Renal pelvis (tissue), 4 donors: ENCODE results near the gene OR11H6. TPM values are rescaled to one million over a fixed set of nuclear protein-coding genes. Genes with fewer than 3 reads are reported as not detected.
"Not testable (repeated sequence)": the region's sequence is repeated elsewhere in the genome, so short reads cannot be mapped to it uniquely, and the experiment has no call there.

Experiments
- DNase-seq: peaks from one replicate; pipeline ENCODE4 v3.0.0-alpha.2; 2013
- polyA plus RNA-seq, 3 donors: library from polyadenylated mRNA; unstranded; fragments of 120-200 nt; gene quantifications; one replicate each; pipeline ENCODE4 v1.2.1, GENCODE V29; 2013; ENCODE audit not compliant: insufficient read length in 3 of 3

Gene OR11H6
- polyA plus RNA-seq, 3 donors, result not detected

- no peak for DNase-seq
Measured at GRCh38 chr14:20262642-20263128, 39.2 kb downstream of the OR11H6 start.

- not testable (repeated sequence) for DNase-seq
Measured at GRCh38 chr14:20264361-20264760, 40.9 kb downstream of the OR11H6 start.

GRCh38 chr14:20274062-20274461 is 50.6 kb downstream of the OR11H6 start:
- no peak for DNase-seq

Other genes with a start within 250 kb of the OR11H6 start
- not detected for gene OR4K15, start 248.1 kb upstream of the OR11H6 start, polyA plus RNA-seq
- not detected for gene OR4Q2, start 221.5 kb upstream of the OR11H6 start, polyA plus RNA-seq
- gene OR4K14, start 204.4 kb upstream of the OR11H6 start, polyA plus RNA-seq, result not detected
- gene OR4K13, start 187.7 kb upstream of the OR11H6 start, polyA plus RNA-seq, result under 1 TPM in 1 of 3 donors, not detected in 2; 0.01 TPM
- not detected for gene OR4L1, start 163.7 kb upstream of the OR11H6 start, polyA plus RNA-seq
- under 1 TPM; 0.03 to 0.07 (median 0.05) TPM for gene OR4K17, start 113.0 kb upstream of the OR11H6 start, polyA plus RNA-seq
- not detected for gene OR4N5, start 84.9 kb upstream of the OR11H6 start, polyA plus RNA-seq
- under 1 TPM in 1 of 3 donors, not detected in 2; 0.09 TPM for gene OR11G2, start 32.8 kb upstream of the OR11H6 start, polyA plus RNA-seq
- 1 to 10 TPM in 1 of 3 donors, under 1 TPM in 2; 0.47 to 1.1 (median 0.61) TPM for gene OR11H7, start 5.3 kb downstream of the OR11H6 start, polyA plus RNA-seq
- under 1 TPM in 2 of 3 donors, not detected in 1; 0.06 to 0.18 TPM for gene OR11H4, start 15.6 kb downstream of the OR11H6 start, polyA plus RNA-seq
- gene TTC5, start 82.2 kb downstream of the OR11H6 start, polyA plus RNA-seq, result 10 to 100 TPM; 26.1 to 28.2 (median 26.6) TPM
- 100 to 1,000 TPM in 2 of 3 donors, 10 to 100 TPM in 1; 97.9 to 130 (median 105) TPM for gene CCNB1IP1, start 109.6 kb downstream of the OR11H6 start, polyA plus RNA-seq
- gene PARP2, start 119.9 kb downstream of the OR11H6 start, polyA plus RNA-seq, result 10 to 100 TPM; 47.7 to 60.8 (median 57.6) TPM
- 10 to 100 TPM; 17.7 to 22.1 (median 19.9) TPM for gene TEP1, start 189.8 kb downstream of the OR11H6 start, polyA plus RNA-seq
- gene KLHL33, start 212.5 kb downstream of the OR11H6 start, polyA plus RNA-seq, result under 1 TPM; 0.27 to 0.88 (median 0.56) TPM
- 10 to 100 TPM; 48.5 to 87.7 (median 78.9) TPM for gene OSGEP, start 231.1 kb downstream of the OR11H6 start, polyA plus RNA-seq
- gene APEX1, start 231.5 kb downstream of the OR11H6 start, polyA plus RNA-seq, result 100 to 1,000 TPM; 318 to 336 (median 334) TPM
- 10 to 100 TPM; 33.9 to 37.6 (median 35.3) TPM for gene PIP4P1, start 237.7 kb downstream of the OR11H6 start, polyA plus RNA-seq
- gene PNP, start 245.7 kb downstream of the OR11H6 start, polyA plus RNA-seq, result 10 to 100 TPM; 67.6 to 80.2 (median 78.8) TPM